Measurements from ENCODE around the gene MOBP.
"Not testable (repeated sequence)": the region's sequence is repeated elsewhere in the genome, so short reads cannot be mapped to it uniquely, and the experiment has no call there.

The MOBP gene

GRCh38 chr3:39453134-39453533 lies 14.3 kb upstream of the MOBP start:
- Histone ChIP-seq H3K4me2 (ENCODE audit: low read length) (no peak overlapping the region), H3K36me3 (ENCODE audit: insufficient read depth, low read length) (no peaks in the 10 kb centered on the region), H3K79me2 (ENCODE audit: insufficient read depth, low read length) (no peaks in the 10 kb centered on the region), H3K9me2 (ENCODE audit: low read depth, low read length) (no peaks in the 10 kb centered on the region), H3K9me3 (ENCODE audit: low read length) (no peaks in the 10 kb centered on the region), H3K9ac (ENCODE audit: low read length) (no peak overlapping the region), H3K27ac (ENCODE audit: low read depth, low read length, poor library complexity, severe bottlenecking) (no peak overlapping the region), H3K4me1 (ENCODE audit: insufficient read depth, low read length, severe bottlenecking) (no peaks in the 10 kb centered on the region), H3F3A (ENCODE audit: insufficient read depth, low read length) (no peaks in the 10 kb centered on the region), H4K20me1 (ENCODE audit: insufficient read depth, low read length) (no peaks in the 10 kb centered on the region), H3K27me3 (ENCODE audit: insufficient read depth, low read length) (no peaks in the 10 kb centered on the region), H2AFZ (ENCODE audit: low read length) (no peak overlapping the region), H3K4me3 (ENCODE audit: low read depth, low read length, poor library complexity, severe bottlenecking) (no peak overlapping the region)
- TF ChIP-seq, protein P1, sequence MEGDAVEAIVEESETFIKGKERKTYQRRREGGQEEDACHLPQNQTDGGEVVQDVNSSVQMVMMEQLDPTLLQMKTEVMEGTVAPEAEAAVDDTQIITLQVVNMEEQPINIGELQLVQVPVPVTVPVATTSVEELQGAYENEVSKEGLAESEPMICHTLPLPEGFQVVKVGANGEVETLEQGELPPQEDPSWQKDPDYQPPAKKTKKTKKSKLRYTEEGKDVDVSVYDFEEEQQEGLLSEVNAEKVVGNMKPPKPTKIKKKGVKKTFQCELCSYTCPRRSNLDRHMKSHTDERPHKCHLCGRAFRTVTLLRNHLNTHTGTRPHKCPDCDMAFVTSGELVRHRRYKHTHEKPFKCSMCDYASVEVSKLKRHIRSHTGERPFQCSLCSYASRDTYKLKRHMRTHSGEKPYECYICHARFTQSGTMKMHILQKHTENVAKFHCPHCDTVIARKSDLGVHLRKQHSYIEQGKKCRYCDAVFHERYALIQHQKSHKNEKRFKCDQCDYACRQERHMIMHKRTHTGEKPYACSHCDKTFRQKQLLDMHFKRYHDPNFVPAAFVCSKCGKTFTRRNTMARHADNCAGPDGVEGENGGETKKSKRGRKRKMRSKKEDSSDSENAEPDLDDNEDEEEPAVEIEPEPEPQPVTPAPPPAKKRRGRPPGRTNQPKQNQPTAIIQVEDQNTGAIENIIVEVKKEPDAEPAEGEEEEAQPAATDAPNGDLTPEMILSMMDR (IDR thresholded peaks at IDR 0.05; ENCODE audit: low read length) = no peak

DNA sequence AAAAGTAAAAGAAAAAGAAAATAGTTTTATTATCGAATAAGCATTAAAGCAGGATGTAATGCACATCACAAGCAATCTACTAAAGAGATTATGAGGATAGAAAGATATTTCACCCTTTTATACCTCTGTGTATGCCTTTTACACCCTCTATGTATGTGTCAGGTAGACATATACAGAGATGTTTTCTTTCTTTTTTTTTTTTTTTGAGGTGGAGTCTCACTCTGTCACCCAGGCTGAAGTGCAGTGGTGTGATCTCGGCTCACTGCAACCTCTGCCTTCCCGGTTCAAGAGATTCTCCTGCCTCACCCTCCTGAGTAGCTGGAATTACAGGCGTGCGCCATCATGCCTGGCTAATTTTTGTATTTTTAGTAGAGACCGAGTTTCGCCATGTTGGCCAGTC lies 13.6 kb upstream of the MOBP start:
- H3F3A ChIP-seq (ENCODE audit: insufficient read depth, low read length); H3K79me2 ChIP-seq (ENCODE audit: insufficient read depth, low read length); H3K27me3 ChIP-seq (ENCODE audit: insufficient read depth, low read length); H3K9me2 ChIP-seq (ENCODE audit: low read depth, low read length); H3K4me2 ChIP-seq (ENCODE audit: low read length); H3K4me3 ChIP-seq (ENCODE audit: low read depth, low read length, poor library complexity, severe bottlenecking); H3K4me1 ChIP-seq (ENCODE audit: insufficient read depth, low read length, severe bottlenecking); H3K9ac ChIP-seq (ENCODE audit: low read length); H4K20me1 ChIP-seq (ENCODE audit: insufficient read depth, low read length); H2AFZ ChIP-seq (ENCODE audit: low read length); H3K9me3 ChIP-seq (ENCODE audit: low read length); H3K36me3 ChIP-seq (ENCODE audit: insufficient read depth, low read length); H3K27ac ChIP-seq (ENCODE audit: low read depth, low read length, poor library complexity, severe bottlenecking): not testable (repeated sequence)

GRCh38 chr3:39454591-39455217 lies 12.8 kb upstream of the MOBP start:
- H3K36me3 ChIP-seq (ENCODE audit: insufficient read depth, low read length) = no peaks in the 10 kb centered on the region
- H3K9me3 ChIP-seq (ENCODE audit: low read length) = no peaks in the 10 kb centered on the region
- no peaks in the 10 kb centered on the region for H3K79me2 ChIP-seq (ENCODE audit: insufficient read depth, low read length)
- no peak overlapping the region for H3K27ac ChIP-seq (ENCODE audit: low read depth, low read length, poor library complexity, severe bottlenecking)
- no peaks in the 10 kb centered on the region for H3K9me2 ChIP-seq (ENCODE audit: low read depth, low read length)
- H3K9ac ChIP-seq (ENCODE audit: low read length) = no peak overlapping the region
- no peaks in the 10 kb centered on the region for H3K27me3 ChIP-seq (ENCODE audit: insufficient read depth, low read length)
- H3K4me3 ChIP-seq (ENCODE audit: low read depth, low read length, poor library complexity, severe bottlenecking) = no peak overlapping the region
- no peaks in the 10 kb centered on the region for H3F3A ChIP-seq (ENCODE audit: insufficient read depth, low read length)
- no peak for TF ChIP-seq EZH2 (IDR thresholded peaks at IDR 0.05; ENCODE audit: borderline replicate concordance, low read length)
- TF ChIP-seq, protein P1 (IDR thresholded peaks at IDR 0.05; ENCODE audit: low read length) = no peak
- no peak overlapping the region for H2AFZ ChIP-seq (ENCODE audit: low read length)
- H4K20me1 ChIP-seq (ENCODE audit: insufficient read depth, low read length) = no peaks in the 10 kb centered on the region
- H3K4me1 ChIP-seq (ENCODE audit: insufficient read depth, low read length, severe bottlenecking) = no peaks in the 10 kb centered on the region
- H3K4me2 ChIP-seq (ENCODE audit: low read length) = no peak overlapping the region

DNA sequence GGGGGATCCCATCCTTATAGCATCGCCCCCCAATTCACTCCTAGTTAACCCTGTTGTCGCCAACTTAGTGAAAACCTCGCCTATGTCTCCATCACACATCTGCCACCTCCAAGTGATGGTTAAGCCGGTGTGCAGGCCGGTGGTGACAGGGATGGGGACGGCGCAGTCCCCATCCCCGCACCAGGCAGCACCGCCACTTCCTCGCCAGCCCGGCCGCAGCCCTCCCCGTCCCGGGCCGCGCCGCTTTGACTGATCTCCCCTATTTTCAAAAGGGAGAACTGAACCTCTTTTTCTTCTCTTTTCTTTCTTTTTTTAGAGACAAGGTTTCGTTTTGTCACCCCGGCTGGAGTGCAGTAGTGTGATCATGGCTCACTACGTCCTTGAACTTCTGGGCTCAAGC lies 11.3 kb upstream of the MOBP start:
- Histone ChIP-seq H3K36me3 (ENCODE audit: insufficient read depth, low read length) (no peaks in the 10 kb centered on the region), H3K4me2 (ENCODE audit: low read length) (no peak overlapping the region), H3K79me2 (ENCODE audit: insufficient read depth, low read length) (no peaks in the 10 kb centered on the region), H3K27me3 (ENCODE audit: insufficient read depth, low read length) (no peaks in the 10 kb centered on the region), H3K4me1 (ENCODE audit: insufficient read depth, low read length, severe bottlenecking) (no peaks in the 10 kb centered on the region), H2AFZ (ENCODE audit: low read length) (no peak overlapping the region), H3K9ac (ENCODE audit: low read length) (no peak overlapping the region), H3F3A (ENCODE audit: insufficient read depth, low read length) (no peaks in the 10 kb centered on the region), H3K9me3 (ENCODE audit: low read length) (no peaks in the 10 kb centered on the region), H3K27ac (ENCODE audit: low read depth, low read length, poor library complexity, severe bottlenecking) (no peak overlapping the region), H4K20me1 (ENCODE audit: insufficient read depth, low read length) (no peaks in the 10 kb centered on the region), H3K4me3 (ENCODE audit: low read depth, low read length, poor library complexity, severe bottlenecking) (no peak overlapping the region), H3K9me2 (ENCODE audit: low read depth, low read length) (no peaks in the 10 kb centered on the region)
- TF ChIP-seq, protein P1 (IDR thresholded peaks at IDR 0.05; ENCODE audit: low read length) = no peak
- no peak for TF ChIP-seq EZH2 (IDR thresholded peaks at IDR 0.05; ENCODE audit: borderline replicate concordance, low read length)
